ENCODE data around the gene GANC.
A peak's percentile ranks its signal among the peaks of the same experiment; 100 is the strongest.

The GANC gene

DNA sequence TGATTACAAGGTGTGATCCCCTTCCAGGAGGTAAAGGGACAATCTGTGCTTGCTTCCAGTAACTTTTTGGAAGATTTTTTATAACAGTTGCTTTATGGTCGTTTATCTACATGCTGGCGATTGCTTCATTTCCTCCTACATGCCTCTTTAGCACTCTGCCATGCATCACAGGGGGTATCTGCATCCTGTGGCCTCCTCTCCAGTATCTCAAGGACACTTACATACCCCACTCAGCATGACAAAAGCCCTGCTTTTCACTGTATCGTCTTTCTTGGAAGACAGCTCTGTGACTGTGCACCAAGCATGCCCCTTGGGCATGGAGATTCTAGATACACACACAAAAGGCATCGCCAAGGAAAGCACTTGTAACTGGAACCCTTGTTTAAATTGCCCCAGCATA, 111.6 kb downstream of the GANC start:
- no peak for DNase-seq (ENCODE audit: low read depth in 2 of 2)

DNA sequence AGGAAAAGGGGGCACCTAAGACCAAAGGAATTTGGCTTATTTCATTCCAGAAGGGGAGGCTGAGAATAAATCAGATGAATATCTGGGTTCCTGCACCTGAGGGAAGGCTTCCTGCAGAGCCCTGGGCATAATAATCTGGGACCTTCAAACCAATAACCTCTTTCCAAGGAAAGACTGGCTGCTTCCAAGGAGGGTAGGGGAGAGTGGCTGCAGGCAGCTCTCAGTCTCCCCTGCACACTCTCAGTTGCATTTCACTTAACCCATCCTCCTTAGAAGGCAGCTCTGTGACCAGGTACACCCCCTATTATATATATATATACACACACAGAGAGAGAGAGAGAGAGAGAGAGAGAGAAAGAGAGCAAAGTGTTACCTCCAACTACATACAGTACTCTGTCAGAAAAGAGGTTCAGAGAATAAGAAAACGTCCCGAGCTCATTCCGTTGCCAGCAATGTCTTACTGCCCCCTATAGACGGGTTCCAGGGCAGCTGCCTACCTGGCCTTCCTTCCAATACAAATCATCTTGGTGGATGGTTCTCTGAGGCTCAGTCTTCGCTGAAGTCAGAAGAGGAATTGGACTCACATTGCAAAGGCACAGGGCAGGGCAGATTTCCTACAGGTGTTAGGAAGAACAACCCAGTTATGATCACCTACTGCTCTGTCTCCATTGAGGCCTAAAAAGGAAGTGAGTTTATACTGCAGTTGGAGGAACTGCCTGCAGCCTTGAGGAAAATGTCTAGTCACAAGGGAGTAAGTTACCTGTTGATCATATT, 112.4 kb downstream of the GANC start:
- DNase-seq (ENCODE audit: low read depth in 2 of 2) = peak in 1 of 2 donors; percentile 5

DNA sequence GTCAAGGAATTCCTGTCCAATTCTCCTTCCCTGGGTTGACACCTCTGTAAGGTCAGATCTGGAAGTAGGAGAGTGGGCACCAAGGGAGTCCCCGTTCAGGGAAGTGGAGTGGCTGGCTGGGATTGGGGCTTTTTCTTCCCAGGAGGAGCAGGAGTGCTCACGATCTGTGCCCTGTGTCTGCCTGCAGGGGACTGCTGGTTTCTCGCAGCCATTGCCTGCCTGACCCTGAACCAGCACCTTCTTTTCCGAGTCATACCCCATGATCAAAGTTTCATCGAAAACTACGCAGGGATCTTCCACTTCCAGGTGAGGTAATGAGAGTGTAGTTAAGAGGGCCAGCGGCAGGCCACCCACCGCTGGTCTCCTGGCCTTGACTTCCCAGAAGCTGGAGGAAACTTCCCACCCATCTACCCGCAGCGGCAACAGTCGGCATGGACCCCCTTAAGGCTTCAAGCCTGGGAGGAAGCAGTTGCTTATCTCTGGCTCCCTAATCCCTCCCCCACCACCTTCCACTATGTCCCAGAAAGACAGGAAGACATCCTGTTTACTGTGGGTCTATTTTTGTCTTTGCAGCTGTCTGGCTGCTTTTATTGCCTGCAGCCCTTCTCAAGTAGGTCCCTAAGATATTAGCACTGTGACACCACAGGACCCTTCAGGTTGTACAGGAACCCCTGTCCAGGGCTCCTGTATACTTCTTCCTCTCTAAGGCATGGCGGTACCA, 113.1 kb downstream of the GANC start:
- DNase-seq (ENCODE audit: low read depth in 2 of 2) = no peak

DNA sequence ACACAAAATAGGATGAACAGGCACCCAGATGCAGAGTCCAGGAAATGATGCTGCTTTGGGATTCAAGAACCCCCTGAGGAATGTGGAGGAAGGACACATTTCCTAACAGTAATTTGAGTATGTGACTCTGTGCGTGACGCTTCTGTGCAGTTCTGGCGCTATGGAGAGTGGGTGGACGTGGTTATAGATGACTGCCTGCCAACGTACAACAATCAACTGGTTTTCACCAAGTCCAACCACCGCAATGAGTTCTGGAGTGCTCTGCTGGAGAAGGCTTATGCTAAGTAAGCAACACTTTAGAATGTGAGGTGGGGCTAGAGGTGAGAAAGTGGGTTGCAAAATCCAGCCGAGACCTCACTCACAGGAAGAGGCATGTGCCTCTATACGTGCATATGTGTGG, 114.6 kb downstream of the GANC start:
- no peak for DNase-seq (ENCODE audit: low read depth in 2 of 2)

DNA sequence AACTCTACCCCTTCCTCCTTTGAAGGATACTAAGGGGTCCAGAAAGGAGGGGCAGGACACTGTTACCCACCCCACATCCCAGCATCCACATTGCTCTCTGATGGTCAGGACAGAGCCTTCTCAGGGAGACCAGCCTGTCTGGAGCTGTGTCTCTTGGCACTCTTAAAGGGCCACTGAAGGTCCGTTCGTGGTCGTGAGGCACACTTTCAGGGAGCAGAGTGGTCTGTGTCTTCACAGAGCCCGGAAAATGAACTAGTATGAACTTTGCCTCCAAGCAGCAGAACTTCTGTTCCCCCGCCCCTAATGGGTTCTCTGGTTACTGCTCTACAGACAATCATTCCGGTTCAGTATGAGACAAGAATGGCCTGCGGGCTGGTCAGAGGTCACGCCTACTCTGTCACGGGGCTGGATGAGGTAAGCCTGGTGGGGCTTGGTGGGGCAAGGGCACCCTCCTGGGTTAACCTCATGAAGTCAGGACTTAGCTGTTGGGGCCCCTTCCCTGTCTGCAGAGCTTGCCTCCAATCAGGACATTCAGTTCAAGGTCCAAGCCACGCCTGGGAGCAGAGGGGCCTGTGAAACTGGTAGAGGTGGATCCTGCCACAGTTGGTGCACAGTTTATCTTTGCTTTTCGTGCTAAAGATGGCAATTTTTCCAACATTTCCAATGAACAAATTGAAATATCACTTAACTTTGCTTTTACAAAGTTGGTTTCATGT, 119.5 kb downstream of the GANC start:
- DNase-seq (ENCODE audit: low read depth in 2 of 2) = no peak

DNA sequence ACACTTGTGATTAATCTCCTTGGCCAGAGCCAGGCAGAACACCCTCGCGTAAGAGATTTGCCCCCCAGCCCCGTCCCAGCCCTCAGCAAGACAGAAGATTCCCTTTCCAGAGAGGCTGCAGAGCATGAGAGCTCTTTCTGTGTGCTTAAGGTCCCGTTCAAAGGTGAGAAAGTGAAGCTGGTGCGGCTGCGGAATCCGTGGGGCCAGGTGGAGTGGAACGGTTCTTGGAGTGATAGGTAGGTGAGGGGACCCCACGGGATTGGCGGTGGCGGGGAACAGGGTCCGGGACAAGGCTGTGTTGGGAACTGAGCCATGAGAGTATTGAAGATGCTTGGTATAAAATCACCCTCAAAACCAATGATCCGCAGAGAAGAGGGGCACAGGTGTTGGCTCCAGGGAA, 121.1 kb downstream of the GANC start:
- no peak for DNase-seq (ENCODE audit: low read depth in 2 of 2)

DNA sequence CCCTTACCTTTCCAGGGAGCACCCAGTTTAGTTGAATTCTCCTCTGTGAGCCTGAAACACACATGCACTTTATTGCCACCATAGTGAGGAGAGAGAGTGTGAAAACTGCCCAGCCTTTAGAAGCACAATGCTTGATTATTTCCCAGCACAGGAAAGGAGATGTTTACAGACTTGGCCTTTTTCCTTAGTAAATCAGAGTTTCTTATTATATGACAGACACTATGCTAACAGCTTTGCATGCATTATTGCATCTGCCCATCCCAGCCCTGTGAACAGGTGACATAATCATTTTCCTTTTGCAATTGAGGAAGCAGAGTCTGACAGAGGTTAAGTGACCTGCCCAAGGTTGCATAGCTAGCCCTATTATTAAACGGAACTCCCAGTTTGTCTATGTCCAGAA, 122.8 kb downstream of the GANC start:
- no peak for DNase-seq (ENCODE audit: low read depth in 2 of 2)

DNA sequence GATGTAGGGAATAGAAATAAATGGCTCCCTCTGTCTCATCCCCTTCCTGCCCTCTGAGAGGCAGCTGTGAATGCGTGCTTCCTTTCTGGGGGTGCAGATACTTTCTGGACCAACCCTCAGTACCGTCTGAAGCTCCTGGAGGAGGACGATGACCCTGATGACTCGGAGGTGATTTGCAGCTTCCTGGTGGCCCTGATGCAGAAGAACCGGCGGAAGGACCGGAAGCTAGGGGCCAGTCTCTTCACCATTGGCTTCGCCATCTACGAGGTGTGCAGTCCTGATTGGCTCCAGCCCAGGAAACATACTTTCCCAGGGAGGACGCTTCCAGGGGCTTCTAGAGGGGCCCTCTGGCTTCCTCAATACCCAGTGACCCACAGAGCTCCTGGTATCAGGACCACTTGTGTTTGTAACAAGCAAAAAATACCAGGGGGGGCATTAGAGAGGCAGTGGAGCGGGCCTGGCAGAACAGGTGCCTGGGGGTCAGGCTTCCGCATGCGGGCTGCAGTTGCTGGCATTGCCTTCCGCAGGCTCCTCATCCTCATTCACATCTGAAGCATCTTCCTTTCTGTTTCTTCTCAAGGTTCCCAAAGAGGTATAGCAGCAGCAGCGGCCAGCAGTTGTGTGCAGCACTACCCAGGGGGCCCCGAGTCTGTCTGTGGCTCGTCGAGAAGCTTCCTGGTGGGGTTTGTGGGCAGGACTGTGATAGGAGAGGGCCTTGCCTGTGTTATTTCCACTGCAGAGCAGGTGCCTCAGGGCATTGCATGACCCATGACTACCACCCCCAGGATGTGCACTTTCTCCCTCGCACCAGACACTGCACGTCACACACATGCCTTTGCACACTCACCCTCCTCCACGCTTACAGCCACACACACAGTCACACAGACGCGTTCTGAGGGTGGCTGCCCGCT, 128.8 kb downstream of the GANC start:
- no peak for DNase-seq (ENCODE audit: low read depth in 2 of 2)

DNA sequence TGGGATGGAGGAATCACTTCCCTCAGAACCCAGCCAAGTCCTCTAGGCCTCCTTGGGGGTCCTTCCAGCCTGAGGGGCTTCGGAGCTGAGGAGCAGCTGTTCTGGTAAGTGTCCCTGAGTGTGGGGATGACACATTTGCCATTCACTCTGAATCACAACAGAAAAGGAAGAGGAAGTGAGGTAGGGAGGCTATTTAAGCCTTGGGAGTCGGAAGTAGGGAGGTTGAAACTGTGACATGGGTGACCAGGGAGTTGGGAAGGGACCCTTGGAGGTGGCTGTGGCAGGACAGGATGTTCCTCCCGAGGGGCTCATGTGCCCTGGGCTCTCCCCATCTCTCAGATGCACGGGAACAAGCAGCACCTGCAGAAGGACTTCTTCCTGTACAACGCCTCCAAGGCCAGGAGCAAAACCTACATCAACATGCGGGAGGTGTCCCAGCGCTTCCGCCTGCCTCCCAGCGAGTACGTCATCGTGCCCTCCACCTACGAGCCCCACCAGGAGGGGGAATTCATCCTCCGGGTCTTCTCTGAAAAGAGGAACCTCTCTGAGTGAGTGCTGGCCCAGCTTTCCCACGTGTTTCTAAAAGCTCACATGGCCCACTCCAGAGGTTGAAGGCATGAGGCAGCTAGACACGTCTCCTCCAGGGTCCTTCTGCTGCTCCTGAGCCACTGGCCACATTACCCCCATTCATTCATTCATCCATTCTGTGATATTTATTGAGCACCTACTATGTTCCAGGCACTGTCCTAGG, 129.6 kb downstream of the GANC start:
- no peak for DNase-seq (ENCODE audit: low read depth in 2 of 2)

DNA sequence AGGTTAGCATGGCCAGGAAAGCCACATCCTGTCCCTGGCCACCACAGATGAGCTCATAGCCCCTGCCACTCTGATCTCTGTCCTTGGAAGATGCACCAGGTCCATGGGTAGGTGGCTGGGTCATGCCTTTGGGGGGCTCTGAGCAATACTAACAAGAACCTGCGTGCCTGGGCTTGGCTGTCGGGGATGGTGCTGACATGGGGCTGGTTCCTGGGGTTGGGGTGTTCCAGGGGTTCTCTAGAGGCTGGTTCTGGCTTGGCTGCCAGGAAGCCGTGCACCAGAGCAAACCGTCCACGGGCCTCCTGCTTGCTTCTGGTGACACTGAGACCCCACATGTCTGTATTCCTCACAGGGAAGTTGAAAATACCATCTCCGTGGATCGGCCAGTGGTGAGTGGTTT, 130.4 kb downstream of the GANC start:
- no peak for DNase-seq (ENCODE audit: low read depth in 2 of 2)

DNA sequence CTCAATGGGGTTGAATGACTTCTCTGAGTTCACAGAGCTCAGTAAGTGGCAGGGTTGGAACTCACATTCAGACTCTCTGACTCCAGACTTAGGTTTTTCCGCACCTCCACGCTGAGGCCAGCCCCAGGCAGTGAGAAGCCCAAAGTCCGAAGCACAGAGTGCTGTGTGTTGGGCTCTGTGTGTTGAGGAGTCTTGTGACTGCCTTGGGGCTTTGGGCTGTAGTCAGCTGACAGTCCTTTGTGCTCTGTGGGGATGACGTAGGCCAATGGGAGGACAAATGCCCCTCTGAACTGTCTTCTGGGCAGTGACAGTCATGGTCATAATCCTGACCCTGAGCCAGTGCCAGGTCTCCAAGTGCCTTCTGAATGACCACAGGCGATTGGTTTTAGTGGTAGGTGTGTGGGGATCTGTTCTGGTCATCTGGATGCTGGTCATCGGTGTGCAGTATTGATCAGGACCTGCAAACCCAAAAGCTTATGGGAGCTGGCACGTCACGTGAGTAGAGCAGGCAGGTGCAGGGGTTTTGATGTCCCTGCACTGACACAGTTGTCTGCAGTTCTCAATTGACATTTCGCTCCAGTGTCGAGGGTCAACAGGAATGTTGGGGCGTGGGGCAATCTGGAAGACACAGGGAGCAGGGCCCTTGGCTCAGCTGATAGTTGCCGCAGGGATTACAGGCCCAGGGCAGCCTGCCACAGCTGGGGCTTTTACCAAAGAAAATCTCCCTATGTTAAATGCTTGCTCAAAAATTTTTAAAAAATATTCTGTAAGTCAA, 131.6 kb downstream of the GANC start:
- DNase-seq (ENCODE audit: low read depth in 2 of 2) = no peak

DNA sequence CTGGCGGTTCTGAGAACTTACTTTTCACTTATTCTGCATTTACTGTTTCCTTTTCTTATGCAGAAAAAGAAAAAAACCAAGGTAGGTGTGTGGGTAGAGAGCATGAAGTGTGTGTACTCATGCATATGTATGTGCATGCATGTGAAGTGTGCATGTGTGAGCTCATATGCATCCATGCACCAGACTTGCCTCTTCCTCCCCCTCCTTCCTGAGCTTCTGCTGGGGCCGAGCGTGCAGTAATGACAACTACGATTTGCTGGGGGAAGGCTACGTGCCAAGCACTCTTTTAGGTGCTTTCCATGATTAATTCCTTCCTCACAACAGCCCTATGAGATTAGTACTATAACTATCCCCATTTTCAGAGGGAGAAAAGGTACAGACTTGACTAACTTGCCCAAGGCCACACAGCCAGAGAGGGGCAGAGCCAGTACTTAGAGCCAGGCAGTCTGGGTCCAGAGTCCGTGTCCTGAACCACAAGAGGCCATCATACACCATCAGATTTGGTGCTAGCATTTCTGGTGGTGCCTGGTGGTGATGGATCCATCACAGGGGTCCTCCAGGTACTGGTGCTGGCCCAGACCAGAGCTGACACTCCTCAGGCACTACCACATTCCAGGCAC, 133.0 kb downstream of the GANC start:
- DNase-seq (ENCODE audit: low read depth in 2 of 2) = no peak

Measured in activated CD4-positive, alpha-beta T cell treated with anti-CD3 and anti-CD28 coated beads for 24 hours (primary cell).